Neural cell (in vitro differentiated cells): Measurements from ENCODE around the gene ABHD12B. TPM values are rescaled to one million over a fixed set of nuclear protein-coding genes. Genes with fewer than 3 reads are reported as not detected.
A peak's percentile ranks its signal among the peaks of the same experiment; 100 is the strongest.

Experiments used
- H2AFZ ChIP-seq: fragments of 200-600, 300-800 bp; sonication (generic), shearing (Covaris generic); 2 replicates; pipeline ENCODE4 v1.6.0; 2014; ENCODE audit warnings: low read depth, mild to moderate bottlenecking, antibody characterized with exemption, low read length, moderate library complexity
- H3F3A ChIP-seq: fragments of 200-600 bp; shearing (Covaris generic); 2 replicates; pipeline ENCODE4 v1.6.1; 2016; ENCODE audit warnings: mild to moderate bottlenecking, moderate library complexity, mixed read lengths, antibody characterized with exemption, low read length; ENCODE audit not compliant: insufficient read depth, poor library complexity, severe bottlenecking
- H3K27ac ChIP-seq: fragments of 200-600, 300-800 bp; sonication (generic), shearing (Covaris generic); 2 replicates; pipeline ENCODE4 v1.5.1; 2014; ENCODE audit warnings: mild to moderate bottlenecking, low read length, moderate library complexity
- H3K27me3 ChIP-seq: fragments of 300-800, 200-600 bp; sonication (generic), shearing (Covaris generic); 2 replicates; pipeline ENCODE4 v1.6.0; 2014; ENCODE audit warnings: mild to moderate bottlenecking, low read depth, low read length, moderate library complexity; ENCODE audit not compliant: insufficient read depth
- H3K36me3 ChIP-seq: fragments of 300-800, 200-600 bp; sonication (generic), shearing (Covaris generic); 2 replicates; pipeline ENCODE4 v1.5.1; 2014; ENCODE audit warnings: mild to moderate bottlenecking, antibody characterized with exemption, low read length, moderate library complexity; ENCODE audit not compliant: insufficient read depth
- H3K4me2 ChIP-seq: fragments of 300-800, 200-600 bp; sonication (generic), shearing (Covaris generic); 2 replicates; pipeline ENCODE4 v1.6.0; 2014; ENCODE audit warnings: mild to moderate bottlenecking, low read length
- H3K4me3 ChIP-seq: fragments of 300-800, 200-600 bp; sonication (generic), shearing (Covaris generic); 2 replicates; pipeline ENCODE4 v1.5.1; 2014; ENCODE audit warnings: mild to moderate bottlenecking, low read length, moderate library complexity
- H3K79me2 ChIP-seq: fragments of 200-600 bp; shearing (Covaris generic); replicated peaks from 2 replicates; pipeline ENCODE4 v1.6.0; 2014; ENCODE audit warnings: mild to moderate bottlenecking, low read length, moderate library complexity; ENCODE audit not compliant: insufficient read depth
- H3K9ac ChIP-seq: fragments of 300-800, 200-600 bp; sonication (generic), shearing (Covaris generic); 2 replicates; pipeline ENCODE4 v1.6.1; 2016; ENCODE audit warnings: mild to moderate bottlenecking, low read length, mixed read lengths
- H3K9me2 ChIP-seq: fragments of 200-600 bp; shearing (Covaris generic); 2 replicates; pipeline ENCODE4 v1.6.1; 2016; ENCODE audit warnings: mild to moderate bottlenecking, low read length, mixed read lengths; ENCODE audit not compliant: insufficient read depth
- H3K9me3 ChIP-seq: fragments of 200-600, 300-800 bp; sonication (generic), shearing (Covaris generic); 2 replicates; pipeline ENCODE4 v1.6.1; 2016; ENCODE audit warnings: mild to moderate bottlenecking, mixed run types, low read length, moderate library complexity, mixed read lengths
- H4K20me1 ChIP-seq: fragments of 200-600 bp; shearing (Covaris generic); 2 replicates; pipeline ENCODE4 v1.6.1; 2016; ENCODE audit warnings: mild to moderate bottlenecking, mixed run types; ENCODE audit not compliant: insufficient read depth
- CTCF ChIP-seq: fragments of 450-650 bp; IDR thresholded peaks from 2 replicates; pipeline ENCODE4 v1.5.1; 2014; ENCODE audit warnings: antibody characterized with exemption, mild to moderate bottlenecking, moderate library complexity; ENCODE audit not compliant: poor library complexity, severe bottlenecking
- EP300 ChIP-seq: fragments of 450-650 bp; conservative IDR thresholded peaks from 2 replicates; pipeline ENCODE4 v1.6.1; 2014; ENCODE audit warnings: antibody characterized with exemption, mild to moderate bottlenecking, moderate library complexity; ENCODE audit not compliant: poor library complexity, severe bottlenecking
- EZH2 ChIP-seq: fragments of 200-600, 300-800 bp; shearing (Covaris generic), sonication (generic); IDR thresholded peaks from 2 replicates; pipeline ENCODE4 v1.6.1; 2014; ENCODE audit warnings: antibody characterized with exemption, low read length, borderline replicate concordance, mild to moderate bottlenecking; ENCODE audit not compliant: insufficient read depth, poor library complexity, severe bottlenecking
- MXI1 ChIP-seq: fragments of 450-650 bp; conservative IDR thresholded peaks from 2 replicates; pipeline ENCODE4 v1.6.1; 2014; ENCODE audit warnings: antibody characterized with exemption, mild to moderate bottlenecking; ENCODE audit not compliant: poor library complexity, severe bottlenecking
- POLR2AphosphoS5 ChIP-seq: IDR thresholded peaks from 2 replicates; pipeline ENCODE4 v1.6.1; 2012
- RAD21 ChIP-seq: fragments of 450-650 bp; conservative IDR thresholded peaks from 2 replicates; pipeline ENCODE4 v1.6.1; 2014; ENCODE audit warnings: antibody characterized with exemption, mild to moderate bottlenecking, moderate library complexity
- REST ChIP-seq: IDR thresholded peaks from 2 replicates; pipeline ENCODE4 v1.6.1; 2012; ENCODE audit warnings: borderline replicate concordance
- SMC3 ChIP-seq: fragments of 450-650 bp; conservative IDR thresholded peaks from 2 replicates; pipeline ENCODE4 v1.6.1; 2014; ENCODE audit warnings: antibody characterized with exemption, mild to moderate bottlenecking, moderate library complexity; ENCODE audit not compliant: poor library complexity
- TAF1 ChIP-seq: IDR thresholded peaks from 2 replicates; pipeline ENCODE4 v1.6.1; 2012; ENCODE audit warnings: low read depth
- polyA plus RNA-seq: library from polyadenylated mRNA; depleted of rRNA; stranded (reverse); fragments of >200 nt; gene quantifications from 2 replicates; pipeline ENCODE4 v1.2.3, GENCODE V29; 2014

The ABHD12B gene
- polyA plus RNA-seq, 1 donor from 2014 or later, result not detected

GRCh38 chr14:50830044-50830931 lies 41.6 kb upstream of the ABHD12B start:
- peaks cover 32% of the 10 kb centered on the region for H3K79me2 ChIP-seq
- no peaks in the 10 kb centered on the region for H3K9me3 ChIP-seq
- H3K4me2 ChIP-seq, result peak overlapping the region; percentile 79
- H3K4me3 ChIP-seq, result peak overlapping the region; percentile 91
- H3F3A ChIP-seq, result peaks cover 16% of the 10 kb centered on the region
- no peaks in the 10 kb centered on the region for H3K27me3 ChIP-seq
- peak overlapping the region; percentile 53 for H2AFZ ChIP-seq
- peak overlapping the region; percentile 91 for H3K9ac ChIP-seq
- no peaks in the 10 kb centered on the region for H4K20me1 ChIP-seq
- no peaks in the 10 kb centered on the region for H3K36me3 ChIP-seq
- H3K9me2 ChIP-seq, result no peaks in the 10 kb centered on the region
- peak overlapping the region; percentile 87 for H3K27ac ChIP-seq
- peak; percentile 78 for TF ChIP-seq TAF1
- TF ChIP-seq MXI1, result peak; percentile 63
- peak; percentile 29 for TF ChIP-seq EP300
- no peak for TF ChIP-seq SMC3
- TF ChIP-seq REST, result peak; percentile 87
- no peak for TF ChIP-seq RAD21
- TF ChIP-seq POLR2AphosphoS5, result peak; percentile 36
- no peak for TF ChIP-seq EZH2
- TF ChIP-seq CTCF, result no peak

GRCh38 chr14:50830932-50831725 lies 40.7 kb upstream of the ABHD12B start, which contains the start of gene NIN:
Gene NIN, minus strand, starts transcription at chr14:50831162. Its CDS starts 9,106 bp downstream, at chr14:50822056.
- Histone ChIP-seq H3K9me2 (no peaks in the 10 kb centered on the region), H3K4me3 (peak within 1 kb of the TSS; percentile 91), H3K36me3 (no peaks in the 10 kb centered on the region), H3F3A (peaks cover 14% of the 10 kb centered on the region), H2AFZ (peak within 1 kb of the TSS; percentile 62), H3K27me3 (no peaks in the 10 kb centered on the region), H3K79me2 (peaks cover 23% of the 10 kb centered on the region), H3K9ac (peak within 1 kb of the TSS; percentile 91), H3K4me2 (peak within 1 kb of the TSS; percentile 79), H4K20me1 (no peaks in the 10 kb centered on the region), H3K9me3 (no peaks in the 10 kb centered on the region), H3K27ac (peak within 1 kb of the TSS; percentile 87)
- TF ChIP-seq TAF1 (no peak), EZH2 (no peak), MXI1 (peak; percentile 37), POLR2AphosphoS5 (peak; percentile 12), SMC3 (no peak), REST (no peak), EP300 (no peak), CTCF (no peak)
